HG02623 (cell line): Measurements from ENCODE around the gene APOL2.
"Not testable (repeated sequence)": the region's sequence is repeated elsewhere in the genome, so short reads cannot be mapped to it uniquely, and the experiment has no call there.

Experiments
- ATAC-seq: cut with Tn5 transposase; IDR thresholded peaks from one replicate; pipeline ENCODE4 v1.9.1; 2021; ENCODE audit warnings: moderate library complexity; ENCODE audit not compliant: unreplicated experiment

APOL2 gene

DNA sequence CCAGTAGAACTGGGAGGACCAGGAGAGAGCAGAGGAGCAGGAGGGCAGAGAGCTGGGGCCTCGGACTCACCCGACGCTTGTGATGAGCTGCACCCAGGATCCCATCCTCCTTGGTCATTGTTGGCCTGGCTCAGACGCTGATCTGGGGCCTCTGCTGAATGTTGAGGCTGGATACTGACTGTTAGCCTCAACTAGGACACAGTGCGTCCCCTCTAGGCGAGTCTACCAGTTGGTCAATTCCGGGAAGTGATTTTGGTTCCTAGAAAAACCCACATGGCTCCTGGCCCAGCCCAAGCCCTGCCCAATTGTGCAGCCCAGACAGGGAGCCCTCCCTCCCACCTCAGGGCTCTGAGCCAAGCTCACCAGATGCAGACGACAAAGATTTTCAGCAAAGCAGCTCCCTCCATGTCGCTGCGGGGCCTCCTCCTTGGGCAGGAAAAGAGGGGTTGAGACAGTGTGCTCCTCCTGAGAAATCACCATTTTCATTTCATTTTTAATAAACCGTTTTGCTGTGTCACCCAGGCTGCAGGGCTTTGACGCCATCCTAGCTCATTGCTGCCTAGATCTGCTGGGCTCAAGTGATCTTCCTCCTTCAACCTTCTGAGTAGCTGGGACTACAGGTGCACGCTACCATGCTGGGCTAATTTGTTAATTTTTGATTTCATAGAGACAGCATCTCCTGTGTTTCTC is 37.6 kb downstream of the APOL2 start, which contains the start of gene APOL4:
Gene APOL4 (minus strand): TSS at position 180 of the 690 bp plus-strand sequence. CDS start 75 bp downstream, at position 105.
- ATAC-seq, result no peak

DNA sequence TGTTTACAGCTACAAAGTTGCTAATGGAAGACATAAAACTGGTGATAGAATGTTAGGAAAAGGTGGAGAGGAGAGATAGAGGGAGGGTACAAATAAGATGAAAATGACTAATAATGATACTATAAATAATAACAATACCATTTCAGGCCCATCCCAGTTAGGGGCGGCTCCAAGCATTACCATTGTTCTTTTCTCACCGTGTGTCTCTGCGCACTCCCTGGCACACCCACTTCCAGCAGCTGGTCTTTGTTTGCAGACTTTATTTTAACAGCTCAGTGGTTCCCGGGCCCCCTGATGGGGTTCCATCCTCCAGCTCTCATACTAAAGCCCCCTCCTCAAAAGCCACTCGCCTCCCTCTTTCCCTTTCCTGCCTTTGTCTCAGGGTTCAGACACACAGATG is 38.3 kb downstream of the APOL2 start:
- not testable (repeated sequence) for ATAC-seq

DNA sequence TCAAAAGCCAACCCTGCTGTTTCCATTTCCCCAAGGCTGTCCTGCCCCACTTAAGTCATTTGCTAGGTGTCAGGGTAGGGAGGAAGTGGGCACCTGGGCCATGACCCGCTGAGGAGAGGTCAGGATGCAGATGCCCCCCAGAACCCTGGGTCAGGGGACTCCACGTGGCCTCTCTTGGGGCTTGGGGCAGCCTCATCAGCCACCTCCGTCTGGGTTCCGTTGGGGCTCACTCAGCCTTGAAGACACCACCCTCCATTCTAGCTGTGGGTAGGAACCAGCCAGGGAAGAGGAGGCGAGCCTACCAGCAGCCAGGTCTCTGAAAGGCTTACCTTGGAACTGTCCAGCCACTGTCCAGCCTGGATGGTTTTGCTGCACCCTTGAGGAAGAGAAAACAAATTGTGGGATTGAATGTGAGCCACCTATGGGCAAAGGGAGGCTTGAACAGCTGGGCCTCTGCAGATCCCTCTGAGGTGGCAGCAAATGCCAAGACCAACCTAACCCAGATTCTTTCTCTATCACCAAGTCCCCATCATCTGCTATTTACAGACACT is 40.3 kb downstream of the APOL2 start:
- no peak for ATAC-seq

DNA sequence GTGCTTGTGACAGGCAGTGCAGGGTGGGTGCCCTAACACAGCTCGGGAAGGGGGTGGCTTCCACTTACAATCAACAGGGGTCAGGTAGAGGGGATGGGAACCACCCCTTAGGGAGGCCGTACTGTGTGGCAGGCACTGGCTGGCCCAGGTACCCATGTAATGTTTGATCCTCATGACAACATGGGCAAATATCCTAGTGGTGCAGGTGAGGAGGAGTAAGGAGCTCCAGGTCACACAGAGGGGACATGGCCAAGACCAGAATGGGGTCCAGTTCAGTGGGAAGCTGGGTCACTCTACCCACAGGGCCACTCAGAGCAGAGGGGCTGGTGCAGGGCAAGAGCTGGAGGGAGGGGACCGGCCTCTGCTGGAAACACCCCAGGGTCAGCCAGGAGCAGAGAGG is 40.8 kb downstream of the APOL2 start:
- ATAC-seq, result no peak

DNA sequence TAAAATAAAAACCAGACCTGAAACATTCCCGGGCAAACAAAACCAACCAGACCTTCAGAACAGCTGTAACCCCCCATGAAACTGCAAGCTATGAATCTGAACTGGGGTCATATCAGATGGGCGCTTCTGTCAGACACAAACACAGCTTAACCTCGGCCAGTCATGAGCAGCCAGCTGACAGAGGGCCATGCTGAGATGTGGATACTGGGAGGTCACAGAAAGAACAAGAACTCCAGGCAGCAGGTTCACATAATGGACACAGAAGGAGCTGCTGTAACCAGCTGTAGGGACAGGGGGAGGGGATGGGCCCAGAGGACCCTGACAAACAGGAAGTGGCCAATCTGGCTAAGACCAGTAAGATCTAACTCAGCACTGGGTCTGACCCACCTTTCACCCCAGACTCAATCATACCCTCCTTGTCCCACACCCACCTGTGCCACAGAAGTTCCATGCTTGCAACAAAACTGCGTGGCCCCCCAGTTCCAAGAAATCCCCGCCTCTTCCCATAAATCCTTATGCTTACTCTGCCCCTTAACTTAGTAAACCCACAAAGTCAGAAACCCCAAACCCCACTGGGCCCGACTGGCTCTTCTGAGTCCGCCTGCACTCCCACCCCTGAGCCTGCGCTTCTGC is 41.7 kb downstream of the APOL2 start:
- no peak for ATAC-seq

DNA sequence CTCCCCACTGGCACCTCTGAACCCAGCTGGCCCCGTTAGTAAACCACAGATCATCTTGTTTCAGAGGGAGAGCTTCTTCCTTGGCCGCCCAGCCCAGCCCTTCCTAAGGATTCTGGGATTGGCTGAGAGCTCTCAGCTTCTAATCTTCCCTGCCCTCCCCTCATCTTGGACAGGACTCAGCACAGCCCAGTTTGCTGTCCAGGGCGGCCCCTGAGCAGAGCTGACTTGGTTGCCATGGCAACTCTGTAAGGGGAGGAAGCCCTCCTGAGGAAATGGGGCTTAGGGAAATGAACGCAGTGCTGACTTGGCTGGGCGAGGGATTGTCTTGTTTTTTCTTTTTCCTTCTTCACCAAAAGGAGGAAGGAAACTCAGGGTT is 42.3 kb downstream of the APOL2 start:
- no peak for ATAC-seq

DNA sequence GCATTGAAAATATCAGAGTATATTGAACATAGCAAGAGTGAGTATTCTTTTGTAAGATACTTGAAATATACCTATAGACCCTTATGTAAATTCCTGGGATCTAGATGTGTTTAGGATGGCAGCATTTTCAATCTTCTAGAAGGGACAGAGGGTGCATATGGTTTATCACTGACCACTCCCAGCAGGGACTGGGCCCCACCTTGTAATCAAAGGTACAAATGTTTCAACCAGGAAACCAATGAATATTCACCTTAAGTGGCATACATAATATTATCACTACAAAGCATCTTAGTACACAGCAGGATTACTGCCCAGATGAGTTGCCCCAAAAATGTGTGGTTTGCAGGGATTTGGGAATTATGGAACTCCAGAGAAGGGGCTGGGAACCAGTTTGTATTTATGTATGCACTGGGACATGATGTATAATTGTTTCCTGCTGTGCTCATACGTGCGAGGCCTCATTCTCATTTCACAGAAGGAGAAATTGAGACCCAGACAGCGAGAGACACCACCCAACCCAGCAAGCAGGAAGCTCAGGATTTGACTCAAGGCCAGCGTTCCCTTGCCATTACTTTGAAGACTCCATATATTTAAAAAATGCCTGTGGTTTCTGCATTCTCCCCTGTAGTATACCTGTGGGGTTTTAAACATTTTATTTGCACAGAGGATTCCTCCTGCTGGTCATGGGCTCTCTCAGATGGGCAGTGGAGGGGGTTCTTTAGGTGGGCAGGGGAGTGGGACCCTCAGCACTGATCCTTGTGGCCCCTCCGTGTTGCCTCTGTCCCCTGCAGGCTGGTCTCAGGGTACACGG is 42.9 kb downstream of the APOL2 start:
- no peak for ATAC-seq

DNA sequence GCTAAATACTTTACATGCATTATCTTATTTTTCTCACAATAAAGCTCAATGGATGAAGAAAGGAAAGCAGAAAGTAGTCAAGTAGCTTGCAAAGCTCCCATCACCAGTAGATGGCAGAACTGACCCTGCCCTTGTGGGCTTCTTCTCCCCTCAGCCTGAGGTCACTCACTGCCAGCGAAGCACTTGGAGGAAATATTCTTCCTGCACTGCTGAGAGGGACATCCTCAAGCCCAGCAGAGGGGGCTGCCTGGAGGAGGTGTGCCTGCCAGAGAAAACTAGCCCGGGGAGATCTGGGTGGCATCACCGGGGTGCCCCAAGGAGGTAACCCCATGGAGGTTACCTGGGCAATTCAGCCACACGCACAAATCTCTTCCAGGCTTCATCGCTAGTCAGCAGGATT is 44.4 kb downstream of the APOL2 start:
- no peak for ATAC-seq

DNA sequence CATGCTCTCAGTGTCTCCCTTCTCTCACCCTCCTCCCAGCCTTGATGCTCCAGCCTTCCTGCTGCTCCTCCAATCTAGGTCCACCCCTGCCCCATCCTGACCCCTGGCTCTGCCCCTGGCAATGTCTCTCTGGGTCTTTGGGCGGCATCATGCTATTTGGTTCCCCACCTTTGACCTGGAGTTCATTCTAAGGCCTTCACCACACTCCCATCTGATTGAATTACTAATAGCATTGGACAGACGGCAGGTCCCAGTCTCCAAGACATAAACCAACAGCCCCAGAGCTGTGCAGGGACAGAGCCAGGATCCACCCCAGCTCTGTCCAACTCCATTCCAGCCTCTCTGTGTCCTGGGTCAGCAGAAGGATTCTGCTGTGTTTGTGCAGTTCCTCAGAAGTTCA is 44.9 kb downstream of the APOL2 start:
- ATAC-seq, result no peak

DNA sequence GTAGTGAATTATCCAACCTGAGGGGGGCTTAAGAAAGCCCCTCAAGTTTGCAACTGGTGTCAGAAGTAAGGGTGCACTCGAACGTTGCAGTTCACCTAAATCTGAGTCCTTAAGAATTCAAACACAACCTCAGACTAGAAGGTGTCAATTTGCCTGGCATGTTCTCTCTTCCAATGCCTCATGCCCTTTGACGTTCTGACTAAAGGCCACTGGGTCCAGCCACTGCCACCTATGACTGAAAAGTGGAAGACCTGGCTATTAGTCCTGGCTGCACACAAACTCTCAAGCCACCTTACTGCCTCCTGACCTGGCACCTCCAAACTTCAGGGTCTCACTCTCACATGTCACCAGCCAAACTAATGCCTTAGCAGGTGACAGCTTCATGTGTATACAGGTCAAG is 45.8 kb downstream of the APOL2 start:
- ATAC-seq, result no peak

DNA sequence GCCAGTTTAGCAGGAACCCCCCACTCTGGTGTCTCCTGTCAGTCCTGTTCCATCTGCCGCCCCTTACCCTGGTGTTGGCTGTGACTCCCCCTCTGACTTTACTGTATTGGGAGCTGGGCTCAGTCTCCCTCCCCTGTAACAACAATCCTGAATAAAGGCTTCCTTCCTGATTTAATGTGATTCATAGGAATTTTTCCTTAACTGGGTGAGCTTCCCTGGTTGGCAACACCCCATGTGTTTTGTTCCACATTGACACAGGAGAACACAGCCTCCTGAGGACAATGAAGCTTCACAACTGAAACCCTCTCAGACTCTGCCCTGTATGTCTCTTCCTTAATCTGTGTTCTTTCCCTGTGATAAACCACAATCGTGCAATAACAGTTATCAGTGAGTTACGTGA is 46.2 kb downstream of the APOL2 start:
- ATAC-seq, result no peak

DNA sequence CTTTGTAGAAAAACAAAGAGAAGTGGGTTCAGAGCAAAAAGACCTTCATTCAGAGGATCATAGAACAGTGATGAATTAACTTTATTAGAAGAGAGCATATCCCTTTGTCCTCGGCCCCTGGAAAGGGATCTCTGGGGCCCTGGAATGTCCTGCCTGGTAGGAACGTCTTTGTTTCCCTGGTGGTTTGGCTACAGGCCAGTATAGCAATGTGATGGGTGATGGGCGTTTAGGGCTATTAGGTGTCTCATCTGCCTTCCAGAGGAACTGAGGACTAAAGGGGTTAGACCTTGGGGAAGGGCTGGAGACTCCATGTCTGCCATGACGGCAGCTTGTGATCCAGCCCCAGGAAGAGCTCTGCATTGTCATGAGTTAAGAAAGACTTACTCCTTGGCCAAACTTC is 46.8 kb downstream of the APOL2 start:
- no peak for ATAC-seq

DNA sequence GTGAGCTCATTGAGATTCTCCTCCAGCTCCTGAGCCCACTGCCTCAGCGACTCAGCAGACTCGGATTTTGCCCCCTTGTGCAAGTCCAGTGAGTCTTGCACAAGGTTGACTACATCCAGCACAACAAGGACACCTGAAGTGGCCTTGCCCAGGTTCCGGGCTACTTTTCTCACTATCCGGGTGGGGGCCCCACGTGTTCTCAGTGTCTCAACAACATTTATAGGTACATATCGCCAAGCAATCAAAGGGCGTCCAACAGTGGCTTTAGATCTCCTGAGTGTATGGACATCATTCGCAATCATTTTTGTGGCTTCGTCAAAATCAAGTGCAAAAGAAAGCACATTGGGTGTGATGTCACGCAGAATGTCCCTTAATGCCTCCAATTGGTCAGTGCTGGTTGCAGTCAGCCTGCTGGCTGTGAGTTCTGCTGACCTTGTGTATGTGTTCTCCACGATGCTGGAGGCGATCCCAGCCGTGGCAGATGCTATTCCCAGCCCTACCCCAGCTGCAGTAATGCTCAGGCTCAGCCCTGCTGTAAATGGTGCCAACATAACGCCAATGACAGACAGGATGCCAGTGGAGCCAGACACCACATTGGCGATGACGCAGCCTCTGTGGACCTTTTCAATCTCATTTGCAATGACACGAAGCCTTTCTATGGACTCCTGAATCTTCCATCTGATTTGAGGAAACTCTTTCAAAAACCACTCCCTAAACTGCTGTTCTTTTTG is 48.1 kb downstream of the APOL2 start:
- ATAC-seq, result no peak

DNA sequence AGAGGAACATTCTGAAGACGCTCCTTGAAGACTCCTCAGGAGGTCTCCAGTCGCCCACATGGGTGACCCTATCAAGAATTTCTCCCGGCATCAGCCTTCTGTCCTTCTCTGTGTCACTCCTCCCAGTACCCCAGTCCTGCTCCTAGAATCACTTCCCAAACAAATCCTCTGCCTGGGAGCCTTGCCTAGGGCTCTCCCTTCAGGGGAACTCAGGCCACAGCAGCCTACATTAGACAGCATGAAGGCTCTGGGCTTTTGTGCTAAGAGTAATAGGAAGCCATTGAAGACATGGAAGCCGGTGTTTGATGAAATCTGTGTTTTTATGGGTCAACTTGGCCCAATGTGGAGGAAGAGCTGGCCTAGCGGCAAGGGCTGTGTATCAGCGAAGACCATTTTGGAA is 51.5 kb downstream of the APOL2 start:
- ATAC-seq, result not testable (repeated sequence)

DNA sequence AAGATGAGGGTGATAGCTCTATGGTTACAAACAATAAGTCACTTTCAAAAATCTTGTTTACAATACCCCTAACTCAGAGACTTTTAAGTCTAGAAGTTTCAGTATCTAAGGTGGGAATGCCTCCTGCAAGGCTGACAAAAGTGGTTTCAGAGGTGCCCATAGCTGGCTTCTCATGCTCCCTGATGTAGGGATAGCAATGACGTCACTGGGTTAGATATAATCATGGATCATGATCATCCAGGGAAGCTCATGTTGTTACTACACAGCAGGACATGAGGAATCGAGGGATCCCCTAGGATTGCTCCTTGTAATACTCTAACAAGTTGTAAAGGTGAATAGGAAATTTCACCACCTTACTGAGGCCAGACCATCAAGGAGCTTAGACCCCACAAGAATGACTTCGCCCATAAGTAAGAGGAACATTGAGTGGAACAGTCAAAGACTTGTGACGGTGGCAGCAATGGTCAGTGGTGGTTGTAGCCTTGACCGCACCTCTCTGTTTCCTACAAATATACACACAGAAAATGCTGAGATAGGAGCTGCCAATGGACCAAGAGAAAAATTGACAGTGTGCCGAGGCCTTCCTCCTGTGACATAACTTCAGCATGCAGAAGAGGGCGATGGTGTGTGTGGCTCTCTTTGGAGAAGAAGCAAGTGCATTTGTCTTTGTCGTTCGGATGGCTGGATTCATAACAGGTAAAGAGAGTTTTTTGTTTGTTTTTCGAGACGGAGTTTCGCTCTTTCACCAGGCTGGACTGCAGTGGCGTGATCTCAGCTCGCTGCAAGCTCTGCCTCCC is 53.3 kb downstream of the APOL2 start:
- ATAC-seq, result no peak

DNA sequence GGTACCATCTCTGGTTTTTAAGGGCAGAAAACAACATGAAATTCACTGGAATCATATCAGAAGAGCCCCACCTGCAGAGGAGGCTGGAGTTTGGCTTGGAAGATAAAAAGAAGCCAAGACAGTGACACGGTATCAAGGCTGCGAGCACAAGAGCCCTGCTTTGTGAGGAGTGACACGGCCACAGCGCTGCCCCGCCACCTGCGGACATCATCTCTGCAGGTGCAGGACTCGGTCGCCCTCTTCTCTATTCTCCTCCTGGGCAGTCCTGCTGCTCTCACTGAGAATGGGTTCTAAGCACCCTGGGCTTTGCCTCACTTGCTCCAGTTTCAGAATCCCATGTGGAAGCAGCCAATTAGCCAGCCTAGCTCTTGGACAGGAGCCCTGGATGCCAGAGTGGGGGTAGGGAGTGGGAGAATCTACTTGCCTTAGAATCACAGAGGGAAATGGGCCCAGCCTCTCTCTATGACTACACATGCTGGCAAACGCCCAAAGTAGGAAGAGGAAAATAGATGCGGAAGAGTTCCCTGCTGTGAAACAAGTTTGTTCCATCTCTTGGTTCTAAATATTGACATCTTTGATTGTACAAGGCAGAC is 54.8 kb downstream of the APOL2 start:
- no peak for ATAC-seq

DNA sequence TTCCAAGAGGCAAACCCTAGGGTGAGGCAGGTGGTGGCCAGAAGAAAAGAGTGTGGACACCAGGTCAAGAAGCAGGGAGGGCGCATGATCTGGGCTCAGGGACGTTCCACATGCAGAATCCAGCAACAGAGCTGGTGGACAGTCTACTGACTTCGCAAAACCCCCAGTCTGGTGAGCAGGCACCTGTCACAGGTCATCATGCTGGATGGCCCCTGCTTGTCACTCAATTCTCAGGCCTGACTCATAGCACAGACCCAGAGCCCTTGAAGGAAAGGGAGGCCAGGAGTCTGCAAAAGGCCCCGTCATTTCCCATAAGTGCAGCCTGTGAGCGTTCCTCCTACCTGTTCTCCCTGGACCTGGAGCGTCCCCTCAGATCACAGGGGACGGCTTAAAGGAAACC is 55.9 kb downstream of the APOL2 start:
- ATAC-seq, result no peak

DNA sequence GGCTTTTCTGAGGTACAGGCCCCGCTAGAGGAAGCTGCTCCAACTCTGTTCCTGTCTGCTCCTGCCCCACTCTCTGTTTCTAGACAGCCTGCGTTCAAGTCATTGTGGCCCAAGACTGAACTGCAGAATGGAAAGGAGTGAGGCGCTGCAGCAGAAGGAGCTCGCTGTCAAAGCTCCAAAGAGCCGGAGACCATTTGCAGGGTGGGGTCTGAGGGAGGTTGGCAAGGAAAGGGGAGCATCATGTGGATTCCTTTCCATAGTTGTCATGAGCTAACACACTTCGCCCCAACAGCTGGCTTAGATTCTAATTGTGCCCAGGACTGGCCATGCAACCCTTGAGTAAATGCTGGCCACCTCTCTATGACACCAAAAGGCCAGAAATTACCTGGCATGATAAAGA is 56.5 kb downstream of the APOL2 start:
- ATAC-seq, result no peak

DNA sequence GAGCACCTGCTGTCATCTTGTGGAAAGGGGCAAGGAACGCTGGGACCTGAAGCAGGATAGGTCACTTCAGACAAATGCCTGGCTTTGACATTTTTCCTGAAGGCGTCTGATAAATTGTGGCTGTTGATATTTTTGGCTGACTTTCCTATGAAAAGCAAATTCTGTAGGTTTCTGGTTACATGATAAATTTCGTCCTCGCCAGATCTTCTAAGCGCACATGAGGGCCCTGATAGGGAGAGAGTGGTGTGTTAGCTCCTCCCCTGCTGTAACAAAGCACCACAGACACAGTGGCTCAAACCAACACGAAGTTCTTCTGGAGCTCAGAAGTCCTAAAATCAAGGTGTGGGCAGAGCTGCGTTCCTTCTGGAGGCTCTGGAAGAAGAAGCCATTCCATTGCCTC is 57.3 kb downstream of the APOL2 start:
- ATAC-seq, result no peak

DNA sequence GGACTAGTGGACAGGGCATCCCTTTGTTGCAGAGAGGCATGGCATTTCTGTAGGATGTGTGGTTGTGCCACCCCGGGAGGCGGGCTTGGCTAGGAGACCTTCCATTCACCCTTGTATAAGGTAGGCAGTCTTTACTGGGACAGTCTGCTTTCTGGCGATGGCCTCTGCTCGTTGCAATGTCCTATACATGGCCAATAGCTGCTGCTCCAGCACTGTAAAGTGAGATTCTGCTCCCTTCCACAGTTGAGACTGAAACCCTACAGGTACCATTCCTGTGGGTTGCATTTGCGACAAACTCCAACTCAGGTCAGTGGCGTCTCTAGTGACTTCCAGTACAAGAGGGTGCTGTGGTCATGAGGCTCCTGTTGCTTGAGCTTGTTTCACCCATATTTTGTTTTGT is 58.4 kb downstream of the APOL2 start:
- no peak for ATAC-seq
